PFSK-1 (cell line): ENCODE measurements around the gene RASSF1.

Experiments used
- FOXP2 ChIP-seq: optimal IDR thresholded peaks from 2 replicates; pipeline ENCODE3; 2011; ENCODE audit warnings: borderline replicate concordance, control low read depth, inconsistent platforms; ENCODE audit not compliant: insufficient read depth; ENCODE audit errors: extremely low read length, extremely low read depth
- POLR2AphosphoS5 ChIP-seq: IDR thresholded peaks from 2 replicates; pipeline ENCODE4 v1.6.1; 2012; ENCODE audit warnings: low read depth, mild to moderate bottlenecking, control low read depth, low read length, moderate library complexity
- REST ChIP-seq, 2 experiments: IDR thresholded peaks; 2 replicates each; pipeline versions ENCODE4 v1.6.1 to v1.8.0; 2011 to 2012; ENCODE audit warnings: low read depth in 2 of 2, low read length in 2 of 2, control low read depth in 1 of 2, inconsistent platforms in 1 of 2, mild to moderate bottlenecking in 1 of 2, moderate library complexity in 1 of 2; ENCODE audit not compliant: insufficient read depth in 1 of 2
- TAF1 ChIP-seq: IDR thresholded peaks from 2 replicates; pipeline ENCODE4 v1.6.1; 2012; ENCODE audit warnings: low read length, control low read depth, borderline replicate concordance; ENCODE audit not compliant: insufficient read depth

GRCh38 chr3:50318615-50319014 is 22.0 kb downstream of the RASSF1 start:
- TF ChIP-seq POLR2AphosphoS5 = no peak
- no peak for TF ChIP-seq TAF1
- no peak for TF ChIP-seq REST (IDR thresholded peaks at IDR 0.05; ENCODE audit: insufficient read depth in 1 of 2, low read depth in 2 of 2, low read length in 2 of 2)
- no peak for TF ChIP-seq FOXP2
